ENCODE results near the gene CCBE1. TPM values are rescaled to one million over a fixed set of nuclear protein-coding genes. Genes with fewer than 3 reads are reported as not detected.

Gene CCBE1
- total and polyA plus RNA-seq, 9 of the 15 experiments (the other 6 are each of a cell fraction or from before 2014, with no cell fraction given), result 0.20 TPM; not detected in 8

DNA sequence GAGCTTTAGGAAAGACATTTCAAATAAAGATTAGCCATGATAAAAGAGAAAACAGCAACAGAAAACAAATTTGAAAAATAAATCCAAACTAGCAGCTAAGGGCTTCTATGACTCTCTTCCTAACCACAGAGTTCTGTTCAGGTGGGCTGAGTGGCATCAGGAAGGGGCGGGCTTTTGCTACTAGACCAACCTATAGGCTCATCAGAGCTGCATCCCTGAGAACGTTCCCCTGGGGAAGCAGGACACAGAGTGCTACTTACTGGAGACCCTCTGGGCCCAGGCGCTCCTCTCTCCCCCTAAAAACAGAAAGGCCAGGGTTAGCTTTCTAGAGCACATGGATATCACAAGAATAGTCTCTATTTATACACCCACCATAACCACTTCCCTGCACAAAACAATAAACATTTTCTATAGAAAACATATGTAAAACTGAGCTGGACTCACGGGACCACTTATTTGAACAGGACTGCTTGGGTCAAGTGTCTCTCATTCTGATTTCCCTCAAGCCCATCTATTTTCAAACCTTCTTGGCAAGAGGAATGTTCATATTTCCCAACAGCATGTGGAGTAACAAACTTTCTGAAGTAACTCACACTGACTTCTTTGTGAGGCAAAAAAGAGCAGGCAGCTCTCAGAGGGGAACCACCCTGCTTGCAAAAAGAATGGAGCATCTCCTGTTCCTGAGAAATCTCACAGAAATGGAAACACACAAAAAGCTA, 259.2 kb downstream of the CCBE1 start:
- WGBS (ENCODE audit: insufficient coverage, low coverage, missing lambda C conversion rate), result 0% methylated on average over 3 of the region's 4 CpGs
- no peak overlapping the region for H2AFZ ChIP-seq (ENCODE audit: low read depth, low read length)
- TF ChIP-seq RBM22 (IDR thresholded peaks at IDR 0.05; ENCODE audit: low read depth, low read length, poor library complexity, severe bottlenecking) (no peak), ZEB2 (IDR thresholded peaks at IDR 0.05) (no peak), MTA3 (IDR thresholded peaks at IDR 0.05; ENCODE audit: borderline replicate concordance) (no peak), XRCC3 (IDR thresholded peaks at IDR 0.05) (no peak), ZC3H8 (IDR thresholded peaks at IDR 0.05) (no peak), KLF13 (tag; IDR thresholded peaks at IDR 0.05; ENCODE audit: borderline replicate concordance, low read depth) (no peak), ZNF551 (CRISPR knock-in tag; IDR thresholded peaks at IDR 0.05) (no peak), KLF6 (CRISPR knock-in tag; IDR thresholded peaks at IDR 0.05; ENCODE audit: borderline replicate concordance) (no peak), ETS2 (tag; IDR thresholded peaks at IDR 0.05; ENCODE audit: borderline replicate concordance, poor library complexity, severe bottlenecking) (no peak)
- TF ChIP-seq, protein P1, sequence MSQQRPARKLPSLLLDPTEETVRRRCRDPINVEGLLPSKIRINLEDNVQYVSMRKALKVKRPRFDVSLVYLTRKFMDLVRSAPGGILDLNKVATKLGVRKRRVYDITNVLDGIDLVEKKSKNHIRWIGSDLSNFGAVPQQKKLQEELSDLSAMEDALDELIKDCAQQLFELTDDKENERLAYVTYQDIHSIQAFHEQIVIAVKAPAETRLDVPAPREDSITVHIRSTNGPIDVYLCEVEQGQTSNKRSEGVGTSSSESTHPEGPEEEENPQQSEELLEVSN (IDR thresholded peaks at IDR 0.05; ENCODE audit: borderline replicate concordance in 1 of 2, extremely low read depth in 1 of 2, insufficient read depth in 1 of 2, insufficient read length in 1 of 2, low read depth in 1 of 2, low read length in 1 of 2, poor library complexity in 1 of 2, severe bottlenecking in 1 of 2), result no peak
- TF ChIP-seq, protein P2, sequence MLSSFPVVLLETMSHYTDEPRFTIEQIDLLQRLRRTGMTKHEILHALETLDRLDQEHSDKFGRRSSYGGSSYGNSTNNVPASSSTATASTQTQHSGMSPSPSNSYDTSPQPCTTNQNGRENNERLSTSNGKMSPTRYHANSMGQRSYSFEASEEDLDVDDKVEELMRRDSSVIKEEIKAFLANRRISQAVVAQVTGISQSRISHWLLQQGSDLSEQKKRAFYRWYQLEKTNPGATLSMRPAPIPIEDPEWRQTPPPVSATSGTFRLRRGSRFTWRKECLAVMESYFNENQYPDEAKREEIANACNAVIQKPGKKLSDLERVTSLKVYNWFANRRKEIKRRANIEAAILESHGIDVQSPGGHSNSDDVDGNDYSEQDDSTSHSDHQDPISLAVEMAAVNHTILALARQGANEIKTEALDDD (IDR thresholded peaks at IDR 0.05), result no peak
- in situ Hi-C loops (cut with MboI), result no loop called here
- H3K4me3 ChIP-seq, result no peak overlapping the region
- H3K79me2 ChIP-seq (ENCODE audit: control insufficient read depth, insufficient read depth, low read length), result no peaks in the 10 kb centered on the region
- H3K9me3 ChIP-seq (replicated peaks; ENCODE audit: control insufficient read depth, insufficient read depth, low read depth, low read length), result no peaks in the 10 kb centered on the region
- no peak overlapping the region for H3K9ac ChIP-seq (ENCODE audit: insufficient read depth in 1 of 2, low read depth in 2 of 2, low read length in 2 of 2)
- H3K4me1 ChIP-seq (replicated peaks in 1 of 2; ENCODE audit: control insufficient read depth in 2 of 2, insufficient read depth in 2 of 2, low read length in 2 of 2), result no peaks in the 10 kb centered on the region
- H3K27ac ChIP-seq (ENCODE audit: extremely low read depth, low read depth, low read length), result no peak overlapping the region
- H3K36me3 ChIP-seq (ENCODE audit: control insufficient read depth, insufficient read depth, low read length), result no peaks in the 10 kb centered on the region
- ChIA-PET POLR2A (no interaction called here), CTCF (ENCODE audit: low intra/inter-chr PET ratio) (no interaction called here)
- DNase-seq (ENCODE audit: extremely low read depth in 1 of 4, low spot score in 3 of 4) (no peak), ATAC-seq (no peak), FAIRE-seq (no peak)
- no peaks in the 10 kb centered on the region for H3K9me1 ChIP-seq (ENCODE audit: control insufficient read depth, insufficient read depth, low read length)
- intact Hi-C loops (cut with micrococcal nuclease), result no loop called here
- peaks cover 0 to 5% of the 10 kb centered on the region in 2 experiments; a peak in 2 of 5 replicates for H3K27me3 ChIP-seq (ENCODE audit: control insufficient read depth in 2 of 2, insufficient read depth in 2 of 2, low read length in 2 of 2)
- BruUV-seq (replicated peaks), result no TSS peak
- H3K4me2 ChIP-seq (ENCODE audit: insufficient read depth, low read length), result no peak overlapping the region
- H4K20me1 ChIP-seq (replicated peaks; ENCODE audit: control insufficient read depth, insufficient read depth, low read length), result no peaks in the 10 kb centered on the region
